ENCODE data around the gene MTMR4. TPM values are rescaled to one million over a fixed set of nuclear protein-coding genes. Genes with fewer than 3 reads are reported as not detected.

Gene MTMR4
- polyA plus RNA-seq, 1 of the 3 experiments (the other 2 are of a cell fraction), result 23.3 TPM

DNA sequence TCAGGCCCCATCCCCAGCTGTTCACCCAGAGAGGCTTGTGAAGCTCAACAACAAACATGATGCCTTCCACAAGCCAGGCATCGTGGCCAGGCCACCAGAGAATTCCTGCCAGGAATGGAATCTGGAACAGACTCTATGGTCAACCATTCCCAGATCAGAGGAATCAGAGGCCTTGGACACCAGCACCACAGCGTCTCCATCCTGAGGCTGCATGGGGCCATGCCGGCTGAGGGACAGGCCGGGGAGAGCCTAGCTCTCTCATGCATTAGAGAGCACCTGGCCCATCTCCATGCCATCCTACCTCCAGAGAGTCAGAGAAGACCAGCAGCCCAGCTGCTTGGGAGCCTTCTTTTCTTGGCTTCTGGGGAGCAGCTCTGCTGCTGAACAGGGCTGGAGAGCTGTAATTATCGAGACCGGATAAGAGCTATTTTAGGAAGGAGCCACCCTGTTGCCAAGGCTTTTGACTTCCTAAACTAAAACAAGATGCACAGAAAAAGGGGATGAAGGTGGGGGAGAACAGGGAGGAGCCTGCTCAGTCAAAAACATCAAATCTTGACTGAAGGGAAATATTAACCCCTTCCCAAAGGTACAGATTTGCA is 24.5 kb upstream of the MTMR4 start:
- Histone ChIP-seq H3K9ac (no peak overlapping the region), H3K27ac (ENCODE audit: low read depth in 2 of 2, low read length in 1 of 2) (no peak overlapping the region), H3K79me2 (ENCODE audit: insufficient read depth) (no peaks in the 10 kb centered on the region), H3K4me1 (ENCODE audit: control insufficient read depth in 1 of 2, insufficient read depth in 2 of 2, low read depth in 1 of 2, low read length in 1 of 2) (0 out of 4 replicates have a peak, but pooled peaks cover 0 to 5% of the 10 kb centered on the region in 2 experiments), H3K9me3 (no peaks in the 10 kb centered on the region), H3K9me2 (no peaks in the 10 kb centered on the region), H3K4me2 (no peak overlapping the region), H4K20me1 (ENCODE audit: insufficient read depth) (no peaks in the 10 kb centered on the region), H3K4me3 (ENCODE audit: low read depth in 2 of 2, low read length in 1 of 2) (no peak overlapping the region), H3K36me3 (replicated peaks in 1 of 2; ENCODE audit: control insufficient read depth in 1 of 2, insufficient read depth in 2 of 2, low read length in 1 of 2) (no peaks in the 10 kb centered on the region), H3K27me3 (ENCODE audit: insufficient read depth) (peaks cover 29% of the 10 kb centered on the region), H2AFZ (ENCODE audit: low read depth) (no peak overlapping the region), H3F3A (replicated peaks; ENCODE audit: insufficient read depth) (no peaks in the 10 kb centered on the region)
- ChIA-PET CTCF (interaction anchor here (0.7 to 1.3 kb wide), 3 partner anchors 12 to 20 kb away, joined by 3 to 5 read pairs (median 4); no protein-coding TSS in a partner anchor), POLR2A (no interaction called here)
- WGBS (ENCODE audit: low lambda C conversion rate), result 73% methylated on average over 4 of the region's 6 CpGs
- no peak for DNase-seq
- TF ChIP-seq ELF1 (IDR thresholded peaks at IDR 0.05) (no peak), EP300 (IDR thresholded peaks at IDR 0.05; ENCODE audit: borderline replicate concordance in 1 of 2, low read depth in 1 of 2, low read length in 1 of 2) (no peak)

DNA sequence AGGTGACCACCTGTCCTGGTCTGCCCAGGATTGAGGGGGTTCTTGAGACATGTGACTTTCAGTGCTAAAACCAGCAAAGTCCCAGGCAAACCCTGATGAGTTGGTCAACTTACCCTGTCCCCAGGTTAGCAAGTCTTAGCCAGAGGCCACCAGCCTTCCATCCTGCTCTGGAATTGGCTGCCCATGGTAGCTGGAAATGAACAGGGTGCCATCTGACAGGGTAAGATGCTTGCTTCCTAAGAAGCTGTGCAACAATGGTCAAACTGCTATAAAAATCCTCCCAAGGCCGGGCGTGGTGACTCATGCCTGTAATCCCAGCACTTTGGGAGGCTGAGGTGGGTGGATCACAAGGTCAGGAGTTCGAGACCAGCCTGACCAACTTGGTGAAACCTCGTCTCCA is 22.8 kb upstream of the MTMR4 start:
- Histone ChIP-seq H3K79me2 (ENCODE audit: insufficient read depth) (no peaks in the 10 kb centered on the region), H2AFZ (ENCODE audit: low read depth) (no peak overlapping the region), H3K4me1 (ENCODE audit: control insufficient read depth in 1 of 2, insufficient read depth in 2 of 2, low read depth in 1 of 2, low read length in 1 of 2) (peaks cover 4 to 5% of the 10 kb centered on the region in 2 experiments; a peak in 2 of 4 replicates), H3F3A (replicated peaks; ENCODE audit: insufficient read depth) (no peaks in the 10 kb centered on the region), H3K9me2 (no peaks in the 10 kb centered on the region), H3K36me3 (replicated peaks in 1 of 2; ENCODE audit: control insufficient read depth in 1 of 2, insufficient read depth in 2 of 2, low read length in 1 of 2) (no peaks in the 10 kb centered on the region), H3K4me2 (no peak overlapping the region), H3K4me3 (ENCODE audit: low read depth in 2 of 2, low read length in 1 of 2) (no peak overlapping the region), H3K27me3 (ENCODE audit: insufficient read depth) (peaks cover 13% of the 10 kb centered on the region; the same call in 1 of the 2 replicates), H3K9me3 (no peaks in the 10 kb centered on the region), H3K9ac (no peak overlapping the region), H4K20me1 (ENCODE audit: insufficient read depth) (no peaks in the 10 kb centered on the region), H3K27ac (ENCODE audit: low read depth in 2 of 2, low read length in 1 of 2) (no peak overlapping the region)
- DNase-seq, result no peak
- ChIA-PET CTCF (interaction anchor here (1.0 to 4.6 kb wide), 3 partner anchors 19 to 100 kb away, joined by 3 to 27 read pairs (median 3); no protein-coding TSS in a partner anchor), POLR2A (no interaction called here)
- TF ChIP-seq NFIC (IDR thresholded peaks at IDR 0.05; ENCODE audit: borderline replicate concordance) (no peak), RFX5 (IDR thresholded peaks at IDR 0.05; ENCODE audit: low read length) (no peak), SMC3 (IDR thresholded peaks at IDR 0.05; ENCODE audit: low read depth, low read length) (no peak), CHD2 (IDR thresholded peaks at IDR 0.05; ENCODE audit: low read length, partially characterized antibody) (no peak), GABPA (IDR thresholded peaks at IDR 0.05; ENCODE audit: low read depth) (no peak), TEAD4 (IDR thresholded peaks at IDR 0.05; ENCODE audit: borderline replicate concordance, insufficient read depth) (no peak), GATA2 (CRISPR knock-in tag; IDR thresholded peaks at IDR 0.05) (no peak), NRF1 (IDR thresholded peaks at IDR 0.05; ENCODE audit: low read depth, low read length) (no peak), FOXM1 (IDR thresholded peaks at IDR 0.05; ENCODE audit: low read depth) (no peak), POLR2AphosphoS5 (IDR thresholded peaks at IDR 0.05; ENCODE audit: low read depth, low read length) (no peak)
- TF ChIP-seq, protein P1, sequence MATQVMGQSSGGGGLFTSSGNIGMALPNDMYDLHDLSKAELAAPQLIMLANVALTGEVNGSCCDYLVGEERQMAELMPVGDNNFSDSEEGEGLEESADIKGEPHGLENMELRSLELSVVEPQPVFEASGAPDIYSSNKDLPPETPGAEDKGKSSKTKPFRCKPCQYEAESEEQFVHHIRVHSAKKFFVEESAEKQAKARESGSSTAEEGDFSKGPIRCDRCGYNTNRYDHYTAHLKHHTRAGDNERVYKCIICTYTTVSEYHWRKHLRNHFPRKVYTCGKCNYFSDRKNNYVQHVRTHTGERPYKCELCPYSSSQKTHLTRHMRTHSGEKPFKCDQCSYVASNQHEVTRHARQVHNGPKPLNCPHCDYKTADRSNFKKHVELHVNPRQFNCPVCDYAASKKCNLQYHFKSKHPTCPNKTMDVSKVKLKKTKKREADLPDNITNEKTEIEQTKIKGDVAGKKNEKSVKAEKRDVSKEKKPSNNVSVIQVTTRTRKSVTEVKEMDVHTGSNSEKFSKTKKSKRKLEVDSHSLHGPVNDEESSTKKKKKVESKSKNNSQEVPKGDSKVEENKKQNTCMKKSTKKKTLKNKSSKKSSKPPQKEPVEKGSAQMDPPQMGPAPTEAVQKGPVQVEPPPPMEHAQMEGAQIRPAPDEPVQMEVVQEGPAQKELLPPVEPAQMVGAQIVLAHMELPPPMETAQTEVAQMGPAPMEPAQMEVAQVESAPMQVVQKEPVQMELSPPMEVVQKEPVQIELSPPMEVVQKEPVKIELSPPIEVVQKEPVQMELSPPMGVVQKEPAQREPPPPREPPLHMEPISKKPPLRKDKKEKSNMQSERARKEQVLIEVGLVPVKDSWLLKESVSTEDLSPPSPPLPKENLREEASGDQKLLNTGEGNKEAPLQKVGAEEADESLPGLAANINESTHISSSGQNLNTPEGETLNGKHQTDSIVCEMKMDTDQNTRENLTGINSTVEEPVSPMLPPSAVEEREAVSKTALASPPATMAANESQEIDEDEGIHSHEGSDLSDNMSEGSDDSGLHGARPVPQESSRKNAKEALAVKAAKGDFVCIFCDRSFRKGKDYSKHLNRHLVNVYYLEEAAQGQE (IDR thresholded peaks at IDR 0.05; ENCODE audit: low read depth, low read length), result no peak
- TF ChIP-seq, protein P2, sequence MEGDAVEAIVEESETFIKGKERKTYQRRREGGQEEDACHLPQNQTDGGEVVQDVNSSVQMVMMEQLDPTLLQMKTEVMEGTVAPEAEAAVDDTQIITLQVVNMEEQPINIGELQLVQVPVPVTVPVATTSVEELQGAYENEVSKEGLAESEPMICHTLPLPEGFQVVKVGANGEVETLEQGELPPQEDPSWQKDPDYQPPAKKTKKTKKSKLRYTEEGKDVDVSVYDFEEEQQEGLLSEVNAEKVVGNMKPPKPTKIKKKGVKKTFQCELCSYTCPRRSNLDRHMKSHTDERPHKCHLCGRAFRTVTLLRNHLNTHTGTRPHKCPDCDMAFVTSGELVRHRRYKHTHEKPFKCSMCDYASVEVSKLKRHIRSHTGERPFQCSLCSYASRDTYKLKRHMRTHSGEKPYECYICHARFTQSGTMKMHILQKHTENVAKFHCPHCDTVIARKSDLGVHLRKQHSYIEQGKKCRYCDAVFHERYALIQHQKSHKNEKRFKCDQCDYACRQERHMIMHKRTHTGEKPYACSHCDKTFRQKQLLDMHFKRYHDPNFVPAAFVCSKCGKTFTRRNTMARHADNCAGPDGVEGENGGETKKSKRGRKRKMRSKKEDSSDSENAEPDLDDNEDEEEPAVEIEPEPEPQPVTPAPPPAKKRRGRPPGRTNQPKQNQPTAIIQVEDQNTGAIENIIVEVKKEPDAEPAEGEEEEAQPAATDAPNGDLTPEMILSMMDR (IDR thresholded peaks at IDR 0.05), result no peak
- TF ChIP-seq, protein P3, sequence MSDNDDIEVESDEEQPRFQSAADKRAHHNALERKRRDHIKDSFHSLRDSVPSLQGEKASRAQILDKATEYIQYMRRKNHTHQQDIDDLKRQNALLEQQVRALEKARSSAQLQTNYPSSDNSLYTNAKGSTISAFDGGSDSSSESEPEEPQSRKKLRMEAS (IDR thresholded peaks at IDR 0.05; ENCODE audit: low read depth), result no peak
- TF ChIP-seq, protein P4, sequence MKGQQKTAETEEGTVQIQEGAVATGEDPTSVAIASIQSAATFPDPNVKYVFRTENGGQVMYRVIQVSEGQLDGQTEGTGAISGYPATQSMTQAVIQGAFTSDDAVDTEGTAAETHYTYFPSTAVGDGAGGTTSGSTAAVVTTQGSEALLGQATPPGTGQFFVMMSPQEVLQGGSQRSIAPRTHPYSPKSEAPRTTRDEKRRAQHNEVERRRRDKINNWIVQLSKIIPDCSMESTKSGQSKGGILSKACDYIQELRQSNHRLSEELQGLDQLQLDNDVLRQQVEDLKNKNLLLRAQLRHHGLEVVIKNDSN (IDR thresholded peaks at IDR 0.05; ENCODE audit: borderline replicate concordance, low read depth), result no peak
- TF ChIP-seq, protein P5, sequence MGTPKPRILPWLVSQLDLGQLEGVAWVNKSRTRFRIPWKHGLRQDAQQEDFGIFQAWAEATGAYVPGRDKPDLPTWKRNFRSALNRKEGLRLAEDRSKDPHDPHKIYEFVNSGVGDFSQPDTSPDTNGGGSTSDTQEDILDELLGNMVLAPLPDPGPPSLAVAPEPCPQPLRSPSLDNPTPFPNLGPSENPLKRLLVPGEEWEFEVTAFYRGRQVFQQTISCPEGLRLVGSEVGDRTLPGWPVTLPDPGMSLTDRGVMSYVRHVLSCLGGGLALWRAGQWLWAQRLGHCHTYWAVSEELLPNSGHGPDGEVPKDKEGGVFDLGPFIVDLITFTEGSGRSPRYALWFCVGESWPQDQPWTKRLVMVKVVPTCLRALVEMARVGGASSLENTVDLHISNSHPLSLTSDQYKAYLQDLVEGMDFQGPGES (IDR thresholded peaks at IDR 0.05; ENCODE audit: low read depth, low read length), result no peak
- WGBS (ENCODE audit: low lambda C conversion rate), result 43% methylated on average over 4 of the region's 4 CpGs
